K562 (cell line): ENCODE measurements around the gene VPS50. TPM values are rescaled to one million over a fixed set of nuclear protein-coding genes. Genes with fewer than 3 reads are reported as not detected.

Experiments used
- CREB1 ChIP-seq, 2 experiments: sonication (generic) in 1 of 2; formaldehyde crosslinking in 1 of 2; IDR thresholded peaks; 2 replicates each; pipeline versions ENCODE4 v1.6.1 to v1.8.0; 2012 to 2022; ENCODE audit warnings: inconsistent platforms in 1 of 2, mild to moderate bottlenecking in 1 of 2, missing genetic modification reagents in 1 of 2, moderate library complexity in 1 of 2
- ELK1 ChIP-seq: sonication (generic); formaldehyde crosslinking; IDR thresholded peaks from 2 replicates; pipeline ENCODE4 v1.8.1; 2022; ENCODE audit warnings: missing genetic modification reagents
- GTF2F1 ChIP-seq: IDR thresholded peaks from 2 replicates; pipeline ENCODE4 v1.6.1; 2011; ENCODE audit warnings: low read depth, low read length, improper control_type of control experiment
- JUND ChIP-seq, 2 experiments: IDR thresholded peaks; 2 replicates in 1 of 2; 3 replicates in 1 of 2; pipeline ENCODE4 v1.6.1; 2011; ENCODE audit warnings: borderline replicate concordance in 2 of 2, low read depth in 2 of 2, low read length in 2 of 2, improper control_type of control experiment in 1 of 2, missing biosample characterization in 1 of 2, missing genetic modification characterization in 1 of 2, missing genetic modification reagents in 1 of 2
- MAZ ChIP-seq, 2 experiments: fragments of 450-650 bp in 1 of 2; sonication (generic) in 1 of 2; formaldehyde crosslinking; IDR thresholded peaks in 1 of 2; conservative IDR thresholded peaks in 1 of 2; 2 replicates each; pipeline versions ENCODE4 v1.4.0 to v1.5.0; 2020; ENCODE audit warnings: mild to moderate bottlenecking in 1 of 2, missing genetic modification reagents in 1 of 2
- NKRF ChIP-seq: fragments of 450-650 bp; IDR thresholded peaks from 2 replicates; pipeline ENCODE4 v1.6.1; 2016; ENCODE audit warnings: borderline replicate concordance
- RBBP5 ChIP-seq: fragments of 200-600 bp; sonication (generic); IDR thresholded peaks from 2 replicates; pipeline ENCODE4 v1.6.1; 2012; ENCODE audit warnings: borderline replicate concordance, mild to moderate bottlenecking, low read length, control low read depth, inconsistent platforms; ENCODE audit not compliant: insufficient read depth, poor library complexity, severe bottlenecking
- RFX1 ChIP-seq: fragments of 450-650 bp; IDR thresholded peaks from 2 replicates; pipeline ENCODE4 v1.6.1; 2016; ENCODE audit warnings: mild to moderate bottlenecking, moderate library complexity
- SMARCB1 ChIP-seq: IDR thresholded peaks from 2 replicates; pipeline ENCODE4 v1.6.1; 2011; ENCODE audit warnings: improper control_type of control experiment, low read depth; ENCODE audit not compliant: insufficient read length
- SP2 ChIP-seq: IDR thresholded peaks from 2 replicates; pipeline ENCODE4 v1.6.1; 2011; ENCODE audit warnings: mild to moderate bottlenecking, low read depth, low read length, moderate library complexity; ENCODE audit not compliant: poor library complexity, severe bottlenecking; ENCODE audit errors: extremely low read depth
- SRSF9 ChIP-seq: fragments of 200-400 bp; formaldehyde crosslinking; IDR thresholded peaks from 2 replicates; pipeline ENCODE4 v1.6.1; 2017; ENCODE audit warnings: low read depth, low read length, borderline replicate concordance
- U2AF1 ChIP-seq: fragments of 200-400 bp; formaldehyde crosslinking; optimal IDR thresholded peaks from 2 replicates; pipeline ENCODE3; 2017; ENCODE audit warnings: mild to moderate bottlenecking, low read depth, low read length, moderate library complexity
- ZBTB8A ChIP-seq: fragments of 450-650 bp; IDR thresholded peaks from 2 replicates; pipeline ENCODE4 v1.6.1; 2018; ENCODE audit warnings: mild to moderate bottlenecking, moderate library complexity; ENCODE audit not compliant: partially characterized antibody
- ZNF408 ChIP-seq: fragments of 250-450 bp; sonication (Bioruptor Pico); IDR thresholded peaks from 2 replicates; pipeline ENCODE4 v1.4.0; 2020; ENCODE audit warnings: low read depth, mild to moderate bottlenecking, moderate library complexity
- ZNF778 ChIP-seq: fragments of 450-650 bp; formaldehyde crosslinking; IDR thresholded peaks from 2 replicates; pipeline ENCODE4 v1.4.0; 2020; ENCODE audit warnings: mild to moderate bottlenecking, moderate library complexity
- polyA plus RNA-seq, 8 experiments: library from polyadenylated mRNA; depleted of rRNA in 4 of 8; stranded (reverse) in 5 of 8; unstranded in 3 of 8; fragments of >200 nt; fragmentation: Nextera tagmentation in 2 of 8; fragmentation: Illumina TruSeq in 1 of 8; extraction: Ambion mirVana in 2 of 8; extraction: Trizol in 1 of 8; gene quantifications; 2 replicates each; pipeline versions ENCODE4 v1.2.1 to v1.2.3, GENCODE V29; 2011 to 2014; ENCODE audit warnings: inconsistent platforms in 1 of 8, missing spikeins in 1 of 8
- total RNA-seq, 7 experiments: library from RNA; depleted of rRNA in 6 of 7; stranded (reverse); fragments of >200 nt in 6 of 7; fragmentation: Illumina TruSeq in 2 of 7; extraction: Trizol in 2 of 7; gene quantifications; 2 replicates each; pipeline versions ENCODE4 v1.2.1 to v1.2.3, GENCODE V29; 2011 to 2021; ENCODE audit warnings: low replicate concordance in 1 of 7
- TF ChIP-seq, protein P1 (sequence below), 2 experiments: fragments of 450-650 bp; IDR thresholded peaks; 2 replicates each; pipeline ENCODE4 v1.6.1; 2016
- TF ChIP-seq, protein P2 (sequence below): fragments of 200-800 bp; sonication (Bioruptor generic); IDR thresholded peaks from 2 replicates; pipeline ENCODE4 v1.6.1; 2017; ENCODE audit warnings: missing genetic modification characterization, missing compliant biosample characterization
- TF ChIP-seq, protein P3 (sequence below): fragments of 450-650 bp; IDR thresholded peaks from one replicate; pipeline ENCODE4 v1.6.1; 2018; ENCODE audit warnings: mild to moderate bottlenecking, moderate library complexity; ENCODE audit not compliant: partially characterized antibody
- TF ChIP-seq, protein P4 (sequence below): fragments of 250-450 bp; sonication (Bioruptor Pico); IDR thresholded peaks from 2 replicates; pipeline ENCODE4 v1.6.1; 2021; ENCODE audit warnings: mild to moderate bottlenecking

VPS50 gene
- total and polyA plus RNA-seq, 9 of the 15 experiments (the other 6 are each of a cell fraction or from before 2014, with no cell fraction given): 10.5 to 29.4 (median 15.8) TPM

DNA sequence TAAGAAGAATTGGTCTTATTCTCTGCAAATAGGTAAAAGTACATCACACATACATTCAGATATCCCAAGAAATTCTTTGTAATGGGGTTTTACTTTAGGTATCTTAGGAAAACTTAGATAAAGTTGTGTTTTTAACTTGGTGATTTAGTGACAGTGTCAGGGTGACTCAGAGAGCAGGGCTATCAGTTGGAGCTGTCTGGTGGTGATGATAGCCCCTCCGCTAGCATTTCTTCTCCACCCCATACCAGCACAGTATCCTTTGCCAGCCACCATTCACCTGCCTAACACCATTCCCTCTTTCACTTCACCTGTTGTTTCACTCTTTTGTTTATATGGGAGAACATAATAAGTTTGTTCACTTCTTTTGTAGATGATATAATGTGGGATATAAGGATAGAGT lies 30.4 kb downstream of the VPS50 start (continued):
- no peak for TF ChIP-seq ELK1 (CRISPR knock-in tag)
- TF ChIP-seq NKRF: no peak
- TF ChIP-seq RBBP5: no peak
- TF ChIP-seq, protein P1, sequence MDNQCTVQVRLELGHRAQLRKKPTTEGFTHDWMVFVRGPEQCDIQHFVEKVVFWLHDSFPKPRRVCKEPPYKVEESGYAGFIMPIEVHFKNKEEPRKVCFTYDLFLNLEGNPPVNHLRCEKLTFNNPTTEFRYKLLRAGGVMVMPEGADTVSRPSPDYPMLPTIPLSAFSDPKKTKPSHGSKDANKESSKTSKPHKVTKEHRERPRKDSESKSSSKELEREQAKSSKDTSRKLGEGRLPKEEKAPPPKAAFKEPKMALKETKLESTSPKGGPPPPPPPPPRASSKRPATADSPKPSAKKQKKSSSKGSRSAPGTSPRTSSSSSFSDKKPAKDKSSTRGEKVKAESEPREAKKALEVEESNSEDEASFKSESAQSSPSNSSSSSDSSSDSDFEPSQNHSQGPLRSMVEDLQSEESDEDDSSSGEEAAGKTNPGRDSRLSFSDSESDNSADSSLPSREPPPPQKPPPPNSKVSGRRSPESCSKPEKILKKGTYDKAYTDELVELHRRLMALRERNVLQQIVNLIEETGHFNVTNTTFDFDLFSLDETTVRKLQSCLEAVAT (IDR thresholded peaks at IDR 0.05): no peak
- peak; percentile 91 for TF ChIP-seq JUND (IDR thresholded peaks at IDR 0.05; ENCODE audit: borderline replicate concordance, low read depth, low read length)
- peak; percentile 85; the same call in 2 of the 3 replicates for TF ChIP-seq JUND (tag; IDR thresholded peaks at IDR 0.05; ENCODE audit: borderline replicate concordance, low read depth, low read length)
- TF ChIP-seq RFX1: no peak
- no peak for TF ChIP-seq ZNF408 (CRISPR knock-in tag)
- TF ChIP-seq, protein P2, sequence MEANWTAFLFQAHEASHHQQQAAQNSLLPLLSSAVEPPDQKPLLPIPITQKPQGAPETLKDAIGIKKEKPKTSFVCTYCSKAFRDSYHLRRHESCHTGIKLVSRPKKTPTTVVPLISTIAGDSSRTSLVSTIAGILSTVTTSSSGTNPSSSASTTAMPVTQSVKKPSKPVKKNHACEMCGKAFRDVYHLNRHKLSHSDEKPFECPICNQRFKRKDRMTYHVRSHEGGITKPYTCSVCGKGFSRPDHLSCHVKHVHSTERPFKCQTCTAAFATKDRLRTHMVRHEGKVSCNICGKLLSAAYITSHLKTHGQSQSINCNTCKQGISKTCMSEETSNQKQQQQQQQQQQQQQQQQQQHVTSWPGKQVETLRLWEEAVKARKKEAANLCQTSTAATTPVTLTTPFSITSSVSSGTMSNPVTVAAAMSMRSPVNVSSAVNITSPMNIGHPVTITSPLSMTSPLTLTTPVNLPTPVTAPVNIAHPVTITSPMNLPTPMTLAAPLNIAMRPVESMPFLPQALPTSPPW: no peak
- TF ChIP-seq CREB1 (IDR thresholded peaks at IDR 0.05): no peak
- no peak for TF ChIP-seq CREB1 (CRISPR knock-in tag; IDR thresholded peaks at IDR 0.05)
- no peak for TF ChIP-seq MAZ (CRISPR knock-in tag; conservative IDR thresholded peaks at IDR 0.05 in 1 of 2, IDR thresholded peaks at IDR 0.05 in 1 of 2)
- TF ChIP-seq GTF2F1: no peak
- TF ChIP-seq U2AF1: no peak
- no peak for TF ChIP-seq SP2
- TF ChIP-seq ZBTB8A: no peak
- peak; percentile 95 for TF ChIP-seq SMARCB1
- no peak for TF ChIP-seq ZNF778 (CRISPR knock-in tag)
- TF ChIP-seq, protein P3, sequence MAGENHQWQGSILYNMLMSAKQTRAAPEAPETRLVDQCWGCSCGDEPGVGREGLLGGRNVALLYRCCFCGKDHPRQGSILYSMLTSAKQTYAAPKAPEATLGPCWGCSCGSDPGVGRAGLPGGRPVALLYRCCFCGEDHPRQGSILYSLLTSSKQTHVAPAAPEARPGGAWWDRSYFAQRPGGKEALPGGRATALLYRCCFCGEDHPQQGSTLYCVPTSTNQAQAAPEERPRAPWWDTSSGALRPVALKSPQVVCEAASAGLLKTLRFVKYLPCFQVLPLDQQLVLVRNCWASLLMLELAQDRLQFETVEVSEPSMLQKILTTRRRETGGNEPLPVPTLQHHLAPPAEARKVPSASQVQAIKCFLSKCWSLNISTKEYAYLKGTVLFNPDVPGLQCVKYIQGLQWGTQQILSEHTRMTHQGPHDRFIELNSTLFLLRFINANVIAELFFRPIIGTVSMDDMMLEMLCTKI: no peak
- TF ChIP-seq, protein P4, sequence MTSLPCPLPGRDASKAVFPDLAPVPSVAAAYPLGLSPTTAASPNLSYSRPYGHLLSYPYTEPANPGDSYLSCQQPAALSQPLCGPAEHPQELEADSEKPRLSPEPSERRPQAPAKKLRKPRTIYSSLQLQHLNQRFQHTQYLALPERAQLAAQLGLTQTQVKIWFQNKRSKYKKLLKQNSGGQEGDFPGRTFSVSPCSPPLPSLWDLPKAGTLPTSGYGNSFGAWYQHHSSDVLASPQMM (CRISPR knock-in tag): no peak
- TF ChIP-seq SRSF9: no peak
